ENCODE data around the gene TPPP2. TPM values are rescaled to one million over a fixed set of nuclear protein-coding genes. Genes with fewer than 3 reads are reported as not detected.

TPPP2 gene
- total RNA-seq, 2 donors from 2014 or later = 1.3 TPM; not detected in 1

DNA sequence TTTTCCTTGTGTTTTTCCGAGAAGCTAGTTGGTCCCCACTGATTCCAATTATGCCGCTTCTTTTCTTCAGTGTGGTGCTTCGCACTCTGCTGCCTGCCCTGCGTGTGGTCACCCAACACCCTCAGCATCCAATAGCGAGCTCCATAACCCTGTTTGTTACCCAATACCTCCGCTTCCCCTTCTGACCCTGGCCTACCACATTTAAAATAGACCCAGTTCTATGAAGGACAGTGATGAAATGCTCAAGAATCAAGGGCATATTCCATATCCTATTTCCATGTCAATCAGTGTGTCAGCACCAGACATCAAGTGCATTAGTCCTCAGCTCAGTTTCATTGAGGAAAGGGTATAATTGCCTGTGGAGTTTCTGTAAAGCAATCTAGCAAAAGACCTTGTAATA is 14.7 kb upstream of the TPPP2 start:
- ATAC-seq = no peak
- no peaks in the 10 kb centered on the region for H3K9me3 ChIP-seq
- no peak for TF ChIP-seq POLR2A (IDR thresholded peaks at IDR 0.05)
- TF ChIP-seq, protein P1, sequence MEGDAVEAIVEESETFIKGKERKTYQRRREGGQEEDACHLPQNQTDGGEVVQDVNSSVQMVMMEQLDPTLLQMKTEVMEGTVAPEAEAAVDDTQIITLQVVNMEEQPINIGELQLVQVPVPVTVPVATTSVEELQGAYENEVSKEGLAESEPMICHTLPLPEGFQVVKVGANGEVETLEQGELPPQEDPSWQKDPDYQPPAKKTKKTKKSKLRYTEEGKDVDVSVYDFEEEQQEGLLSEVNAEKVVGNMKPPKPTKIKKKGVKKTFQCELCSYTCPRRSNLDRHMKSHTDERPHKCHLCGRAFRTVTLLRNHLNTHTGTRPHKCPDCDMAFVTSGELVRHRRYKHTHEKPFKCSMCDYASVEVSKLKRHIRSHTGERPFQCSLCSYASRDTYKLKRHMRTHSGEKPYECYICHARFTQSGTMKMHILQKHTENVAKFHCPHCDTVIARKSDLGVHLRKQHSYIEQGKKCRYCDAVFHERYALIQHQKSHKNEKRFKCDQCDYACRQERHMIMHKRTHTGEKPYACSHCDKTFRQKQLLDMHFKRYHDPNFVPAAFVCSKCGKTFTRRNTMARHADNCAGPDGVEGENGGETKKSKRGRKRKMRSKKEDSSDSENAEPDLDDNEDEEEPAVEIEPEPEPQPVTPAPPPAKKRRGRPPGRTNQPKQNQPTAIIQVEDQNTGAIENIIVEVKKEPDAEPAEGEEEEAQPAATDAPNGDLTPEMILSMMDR (IDR thresholded peaks at IDR 0.05) = no peak
- no peak overlapping the region for H3K4me3 ChIP-seq
- no peak overlapping the region for H3K27ac ChIP-seq
- peaks cover 11 to 17% of the 10 kb centered on the region in 2 donors for H3K36me3 ChIP-seq (replicated peaks in 1 of 2; ENCODE audit: insufficient read depth in 1 of 2, low read depth in 2 of 2)
- peak in 1 of 4 donors; percentile 20 for DNase-seq
- no peaks in the 10 kb centered on the region for H3K27me3 ChIP-seq
- 63 to 64% methylated on average over 6 of the region's 6 CpGs for WGBS, 2 donors
- H3K4me1 ChIP-seq = no peaks in the 10 kb centered on the region
- intact Hi-C loops (cut with DNase I) = loop anchor here (5.0 kb wide), 1 partner anchor 72 kb away; no protein-coding TSS in a partner anchor

DNA sequence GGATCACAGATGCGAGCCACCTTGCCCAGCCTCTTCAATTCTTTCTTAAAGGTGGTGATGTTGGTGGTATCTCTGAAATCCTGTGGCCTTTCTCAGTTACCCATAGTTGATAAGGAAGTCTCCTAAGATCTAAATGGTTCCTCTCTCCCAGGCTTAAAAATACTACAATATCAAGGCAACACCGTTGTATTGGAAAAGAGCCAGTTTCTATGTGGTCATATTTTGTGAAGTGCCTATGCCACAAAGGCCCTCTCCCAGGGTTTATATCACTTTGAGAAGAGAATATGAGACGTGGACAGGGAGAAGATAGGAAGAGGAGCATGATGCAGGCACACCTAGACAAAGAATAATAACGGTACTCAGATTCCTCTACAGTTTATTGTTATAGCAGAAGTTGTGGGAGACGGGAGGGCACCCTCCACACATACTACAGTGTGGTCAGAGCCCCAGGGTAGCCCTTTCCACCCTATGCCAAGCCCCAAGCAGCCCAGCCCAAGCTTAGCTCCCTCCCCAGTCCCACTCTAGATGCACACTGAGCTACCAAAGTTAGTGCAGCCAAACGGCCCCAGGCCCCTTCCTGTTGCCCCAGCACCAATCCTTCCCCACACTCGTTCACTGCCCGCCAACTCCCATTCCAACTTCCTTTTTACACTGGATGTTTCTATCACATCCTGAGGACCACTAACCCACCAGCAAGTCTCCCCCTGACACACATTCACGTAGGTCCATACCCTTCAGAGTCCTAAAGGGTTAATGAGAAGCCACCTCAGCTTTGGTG is 13.4 kb upstream of the TPPP2 start:
- intact Hi-C loops (cut with DNase I) = loop anchor here (5.0 kb wide), 1 partner anchor 71 kb away; no protein-coding TSS in a partner anchor
- Histone ChIP-seq H3K9me3 (no peaks in the 10 kb centered on the region), H3K4me1 (no peaks in the 10 kb centered on the region), H3K27ac (no peak overlapping the region), H3K27me3 (no peaks in the 10 kb centered on the region), H3K36me3 (replicated peaks in 1 of 2; ENCODE audit: insufficient read depth in 1 of 2, low read depth in 2 of 2) (peaks cover 11 to 18% of the 10 kb centered on the region in 2 donors), H3K4me3 (no peak overlapping the region)
- ATAC-seq (no peak), DNase-seq (no peak)
- TF ChIP-seq, protein P1 (IDR thresholded peaks at IDR 0.05) = no peak
- no peak for TF ChIP-seq POLR2A (IDR thresholded peaks at IDR 0.05)
- WGBS, 2 donors = 65 to 75% methylated on average over 9 of the region's 9 CpGs

DNA sequence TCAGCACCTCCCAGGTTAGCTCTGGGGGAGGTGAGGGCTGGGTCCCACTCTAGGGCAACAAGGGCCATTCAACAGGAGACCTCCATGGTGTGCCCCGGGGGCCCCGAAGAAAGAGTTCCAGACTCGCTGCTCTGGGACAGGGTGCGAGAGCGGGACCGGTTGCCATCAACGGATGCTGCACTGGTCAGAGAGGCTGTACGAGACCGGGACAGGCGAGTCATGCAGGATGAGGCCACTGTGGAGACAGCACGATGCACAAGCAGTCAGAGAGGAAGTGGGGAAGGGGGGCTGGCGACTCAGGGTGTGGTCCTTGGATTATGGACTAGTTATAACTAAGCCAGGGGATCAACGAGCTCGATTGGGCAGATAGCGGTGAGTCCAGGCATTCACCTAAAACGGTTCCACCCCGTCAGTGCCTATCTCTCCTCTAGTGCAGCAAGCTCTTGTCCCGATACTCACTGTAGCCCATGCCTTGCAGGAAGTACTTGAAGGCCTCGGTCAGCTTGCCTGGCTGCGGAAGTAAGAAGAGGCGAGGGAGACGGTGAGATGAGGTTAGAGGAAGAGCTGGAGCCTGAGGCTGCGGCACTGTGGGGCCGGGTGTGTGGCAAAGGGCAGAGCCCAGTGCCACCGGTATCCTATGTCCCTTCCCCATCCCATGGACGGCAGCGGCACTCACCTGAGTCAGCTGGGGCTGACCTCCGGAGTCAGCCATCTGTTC is 12.3 kb upstream of the TPPP2 start:
- Histone ChIP-seq H3K36me3 (replicated peaks in 1 of 2; ENCODE audit: insufficient read depth in 1 of 2, low read depth in 2 of 2) (peaks cover 11 to 18% of the 10 kb centered on the region in 2 donors), H3K9me3 (no peaks in the 10 kb centered on the region), H3K27ac (no peak overlapping the region), H3K27me3 (no peaks in the 10 kb centered on the region), H3K4me1 (peaks cover 8% of the 10 kb centered on the region), H3K4me3 (no peak overlapping the region)
- DNase-seq = no peak
- 74 to 82% methylated on average over 28 of the region's 28 CpGs for WGBS, 2 donors
- TF ChIP-seq, protein P1 (IDR thresholded peaks at IDR 0.05) = no peak
- no peak for TF ChIP-seq POLR2A (IDR thresholded peaks at IDR 0.05)
- no peak for ATAC-seq
- intact Hi-C loops (cut with DNase I) = loop anchor here (5.0 kb wide), 1 partner anchor 70 kb away; no protein-coding TSS in a partner anchor

DNA sequence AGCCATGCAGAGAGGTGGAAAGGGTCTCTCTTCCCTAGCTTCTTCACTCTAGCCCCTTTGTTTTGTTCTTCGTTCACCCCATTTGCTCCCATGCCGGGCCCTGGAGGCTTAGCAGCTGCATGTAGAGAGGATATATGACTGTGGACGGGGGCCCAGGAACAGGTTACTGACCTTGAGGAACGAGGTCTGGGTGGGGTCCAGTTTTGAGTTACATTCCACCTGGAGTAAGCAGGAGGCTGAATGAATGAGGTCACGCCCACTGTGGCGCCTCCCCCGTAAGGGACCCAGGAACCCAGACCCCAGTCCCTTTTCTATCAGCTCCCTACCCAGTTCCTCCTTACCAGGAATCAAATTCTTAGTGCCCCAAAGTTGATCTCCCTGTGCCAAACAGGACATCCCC is 11.7 kb upstream of the TPPP2 start:
- H3K4me3 ChIP-seq = no peak overlapping the region
- no peaks in the 10 kb centered on the region for H3K27me3 ChIP-seq
- ATAC-seq (no peak), DNase-seq (no peak)
- no peak for TF ChIP-seq POLR2A (IDR thresholded peaks at IDR 0.05)
- TF ChIP-seq, protein P1 (IDR thresholded peaks at IDR 0.05) = no peak
- H3K27ac ChIP-seq = no peak overlapping the region
- WGBS, 2 donors = 70 to 80% methylated on average over 7 of the region's 7 CpGs
- no peaks in the 10 kb centered on the region for H3K9me3 ChIP-seq
- intact Hi-C loops (cut with DNase I) = loop anchor here (5.0 kb wide), 1 partner anchor 69 kb away; no protein-coding TSS in a partner anchor
- H3K4me1 ChIP-seq = peaks cover 14% of the 10 kb centered on the region
- peaks cover 11 to 18% of the 10 kb centered on the region in 2 donors for H3K36me3 ChIP-seq (replicated peaks in 1 of 2; ENCODE audit: insufficient read depth in 1 of 2, low read depth in 2 of 2)
